MM.1S (cell line): ENCODE results near the gene AOC1.
"Not testable (repeated sequence)": the region's sequence is repeated elsewhere in the genome, so short reads cannot be mapped to it uniquely, and the experiment has no call there.

Source experiments
- EZH2 ChIP-seq: fragments of 300-600 bp; sonication (generic); optimal IDR thresholded peaks from 2 replicates; pipeline ENCODE3; 2017; ENCODE audit warnings: low read depth, mild to moderate bottlenecking, antibody characterized with exemption, low read length, mixed read lengths
- TF ChIP-seq, protein P1 (sequence below): fragments of 300-600 bp; sonication (generic); IDR thresholded peaks from 2 replicates; pipeline ENCODE4 v1.5.1; 2016; ENCODE audit warnings: antibody characterized with exemption, low read length, mixed read lengths

DNA sequence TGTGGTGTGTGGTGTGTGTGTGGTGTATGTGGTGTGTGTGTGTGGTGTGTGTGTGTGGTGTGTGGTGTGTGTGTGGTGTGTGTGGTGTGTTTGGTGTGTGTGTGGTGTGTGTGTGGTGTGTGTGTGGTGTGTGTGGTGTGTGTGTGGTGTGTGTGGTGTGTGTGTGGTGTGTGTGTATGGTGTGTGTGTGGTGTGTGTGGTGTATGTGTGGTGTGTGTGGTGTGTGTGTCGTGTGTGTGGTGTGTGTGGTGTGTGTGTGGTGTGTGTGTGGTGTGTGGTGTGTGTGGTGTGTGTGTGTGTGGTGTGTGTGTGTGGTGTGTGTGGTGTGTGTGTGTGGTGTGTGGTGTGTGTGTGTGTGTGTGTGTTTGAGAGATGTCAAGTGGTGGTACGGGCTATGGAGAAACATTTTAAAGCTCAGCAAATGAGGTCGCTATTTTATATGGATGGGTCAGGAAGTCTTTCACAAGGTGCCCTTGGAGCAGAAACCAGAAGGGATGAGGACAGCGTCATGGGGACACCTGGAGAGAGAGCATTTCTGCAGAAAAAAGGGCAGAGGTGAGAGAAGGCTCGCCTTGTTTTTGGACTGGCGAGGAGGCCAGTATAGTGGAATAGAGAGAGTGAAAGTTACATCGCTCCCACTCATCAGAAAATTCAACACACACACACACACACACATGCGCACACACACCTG is 58.1 kb downstream of the AOC1 start:
- TF ChIP-seq, protein P1, sequence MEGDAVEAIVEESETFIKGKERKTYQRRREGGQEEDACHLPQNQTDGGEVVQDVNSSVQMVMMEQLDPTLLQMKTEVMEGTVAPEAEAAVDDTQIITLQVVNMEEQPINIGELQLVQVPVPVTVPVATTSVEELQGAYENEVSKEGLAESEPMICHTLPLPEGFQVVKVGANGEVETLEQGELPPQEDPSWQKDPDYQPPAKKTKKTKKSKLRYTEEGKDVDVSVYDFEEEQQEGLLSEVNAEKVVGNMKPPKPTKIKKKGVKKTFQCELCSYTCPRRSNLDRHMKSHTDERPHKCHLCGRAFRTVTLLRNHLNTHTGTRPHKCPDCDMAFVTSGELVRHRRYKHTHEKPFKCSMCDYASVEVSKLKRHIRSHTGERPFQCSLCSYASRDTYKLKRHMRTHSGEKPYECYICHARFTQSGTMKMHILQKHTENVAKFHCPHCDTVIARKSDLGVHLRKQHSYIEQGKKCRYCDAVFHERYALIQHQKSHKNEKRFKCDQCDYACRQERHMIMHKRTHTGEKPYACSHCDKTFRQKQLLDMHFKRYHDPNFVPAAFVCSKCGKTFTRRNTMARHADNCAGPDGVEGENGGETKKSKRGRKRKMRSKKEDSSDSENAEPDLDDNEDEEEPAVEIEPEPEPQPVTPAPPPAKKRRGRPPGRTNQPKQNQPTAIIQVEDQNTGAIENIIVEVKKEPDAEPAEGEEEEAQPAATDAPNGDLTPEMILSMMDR, result not testable (repeated sequence)
- TF ChIP-seq EZH2, result not testable (repeated sequence)
